Activated CD4-positive, alpha-beta T cell treated with anti-CD3 and anti-CD28 coated beads for 1 hour (primary cell): Measurements from ENCODE around the gene BTRC.
A peak's percentile ranks its signal among the peaks of the same experiment; 100 is the strongest.

ENCODE experiments used
- DNase-seq: peaks from one replicate; pipeline ENCODE4 v3.0.0-alpha.2; 2020

The BTRC gene

GRCh38 chr10:101552442-101552841, 198.5 kb downstream of the BTRC start:
- DNase-seq, result no peak

GRCh38 chr10:101557541-101557940, 203.6 kb downstream of the BTRC start:
- no peak for DNase-seq

- DNase-seq, result no peak
Observed at GRCh38 chr10:101558204-101558603, 204.2 kb downstream of the BTRC start.

GRCh38 chr10:101558671-101559595, 205.0 kb downstream of the BTRC start:
- DNase-seq, result no peak

- no peak for DNase-seq
Observed at GRCh38 chr10:101559596-101560297, 205.8 kb downstream of the BTRC start.

GRCh38 chr10:101560298-101561067, 206.5 kb downstream of the BTRC start:
- DNase-seq, result no peak

- no peak for DNase-seq
Observed at GRCh38 chr10:101561068-101561915, 207.3 kb downstream of the BTRC start.

- DNase-seq, result no peak
Observed at GRCh38 chr10:101562231-101562630, 208.3 kb downstream of the BTRC start.

GRCh38 chr10:101563007-101563406, 209.0 kb downstream of the BTRC start:
- no peak for DNase-seq

GRCh38 chr10:101563497-101564040, 209.6 kb downstream of the BTRC start:
- DNase-seq, result no peak

GRCh38 chr10:101564490-101564991, 210.6 kb downstream of the BTRC start:
- DNase-seq, result no peak

GRCh38 chr10:101565370-101565900, 211.5 kb downstream of the BTRC start:
- no peak for DNase-seq

- DNase-seq, result no peak
Observed at GRCh38 chr10:101565936-101566332, 212.0 kb downstream of the BTRC start.

- no peak for DNase-seq
Observed at GRCh38 chr10:101566333-101567164, 212.6 kb downstream of the BTRC start.

- DNase-seq, result no peak
Observed at GRCh38 chr10:101567165-101568006, 213.4 kb downstream of the BTRC start.

GRCh38 chr10:101568054-101568745, 214.2 kb downstream of the BTRC start:
- DNase-seq, result no peak

- no peak for DNase-seq
Observed at GRCh38 chr10:101569323-101569621, 215.3 kb downstream of the BTRC start.

- DNase-seq, result peak; percentile 67
Observed at GRCh38 chr10:101569622-101570427, 215.9 kb downstream of the BTRC start.
